A549 (cell line): ENCODE measurements around the gene BEND7. TPM values are rescaled to one million over a fixed set of nuclear protein-coding genes. Genes with fewer than 3 reads are reported as not detected.

Source experiments
- ATAC-seq, 2 experiments: fragments of 200-7000 bp in 1 of 2; fragments of >200 bp in 1 of 2; cut with Nextera tagmentation in 1 of 2; cut with Tn5 transposase in 1 of 2; 3 replicates each; pipeline versions ENCODE4 v1.8.0 to v1.9.1; 2018 to 2020; ENCODE audit warnings: mild to moderate bottlenecking in 1 of 2, moderate library complexity in 1 of 2
- CTCF ChIA-PET: fragments of 300-600 bp; sonication (Branson Sonifier 250); formaldehyde crosslinking; extraction: SDS; loops from one replicate; lab custom pipeline; 2021; ENCODE audit warnings: antibody characterized with exemption, inconsistent platforms; lab: Yijun Ruan, JAX
- POLR2A ChIA-PET: fragments of 350-600 bp; formaldehyde crosslinking; extraction: SDS; loops from one replicate; lab custom pipeline; 2021; ENCODE audit warnings: antibody characterized with exemption, inconsistent platforms; lab: Yijun Ruan, JAX
- DNase-seq, 2 experiments: peaks; one replicate each; pipeline versions ENCODE4 v3.0.0 to v3.0.0-alpha.2; 2011 to 2016; ENCODE audit warnings: low read depth in 1 of 2, low spot score in 1 of 2
- FAIRE-seq: peaks from 2 replicates; lab custom pipeline; 2011; peaks lifted over from hg19 to GRCh38; lab: Jason Lieb, UNC
- H3K27ac ChIP-seq, 2 experiments: fragments of >200 bp; sonication (Bioruptor Twin); formaldehyde crosslinking; 3 replicates each; pipeline ENCODE4 v1.5.1; 2016 to 2017
- H3K4me1 ChIP-seq: fragments of >200 bp; sonication (Bioruptor Twin); formaldehyde crosslinking; 3 replicates; pipeline ENCODE4 v1.6.1; 2016
- H3K4me2 ChIP-seq: fragments of >200 bp; sonication (Bioruptor Twin); formaldehyde crosslinking; 3 replicates; pipeline ENCODE4 v1.6.1; 2016
- H3K4me3 ChIP-seq: fragments of >200 bp; sonication (Bioruptor Twin); formaldehyde crosslinking; 3 replicates; pipeline ENCODE4 v1.5.1; 2016
- H3K9me3 ChIP-seq: fragments of >200 bp; sonication (Bioruptor Twin); formaldehyde crosslinking; 3 replicates; pipeline ENCODE4 v1.6.1; 2016
- BHLHE40 ChIP-seq: IDR thresholded peaks from 2 replicates; pipeline ENCODE4 v1.6.1; 2012; ENCODE audit warnings: low read depth, low read length, inconsistent platforms
- CEBPB ChIP-seq, 2 experiments: fragments of >200 bp in 1 of 2; sonication (Bioruptor Twin) in 1 of 2; formaldehyde crosslinking in 1 of 2; IDR thresholded peaks; 2 replicates each; pipeline ENCODE4 v1.6.1; 2012 to 2016
- CHD2 ChIP-seq: fragments of 150-350 bp; IDR thresholded peaks from 2 replicates; pipeline ENCODE4 v1.6.1; 2014; ENCODE audit warnings: low read length; ENCODE audit not compliant: partially characterized antibody
- CHD4 ChIP-seq: fragments of 200-600 bp; sonication (generic); IDR thresholded peaks from 2 replicates; pipeline ENCODE4 v1.6.1; 2016; ENCODE audit warnings: antibody characterized with exemption, mild to moderate bottlenecking, borderline replicate concordance
- FOSL2 ChIP-seq, 2 experiments: fragments of 450-650 bp in 1 of 2; fragments of >200 bp in 1 of 2; sonication (Bioruptor Twin) in 1 of 2; formaldehyde crosslinking; IDR thresholded peaks; 2 replicates each; pipeline versions ENCODE4 v1.5.0 to v1.6.1; 2016 to 2020; ENCODE audit warnings: mild to moderate bottlenecking in 1 of 2, moderate library complexity in 1 of 2
- HEYL ChIP-seq: fragments of 250-450 bp; sonication (Bioruptor Pico); IDR thresholded peaks from 2 replicates; pipeline ENCODE4 v1.8.0; 2021; ENCODE audit warnings: mild to moderate bottlenecking, moderate library complexity
- MAFK ChIP-seq: fragments of 450-650 bp; IDR thresholded peaks from 2 replicates; pipeline ENCODE4 v1.6.1; 2014; ENCODE audit not compliant: partially characterized antibody
- MYC ChIP-seq: IDR thresholded peaks from 2 replicates; pipeline ENCODE4 v1.6.1; 2012; ENCODE audit warnings: mild to moderate bottlenecking, inconsistent platforms, low read length, improper control_type of control experiment, borderline replicate concordance
- NFE2L2 ChIP-seq: fragments of 150-350 bp; conservative IDR thresholded peaks from 2 replicates; pipeline ENCODE4 v1.6.1; 2014; ENCODE audit warnings: low read length
- NPAS2 ChIP-seq: fragments of 250-450 bp; sonication (Bioruptor Pico); IDR thresholded peaks from 2 replicates; pipeline ENCODE4 v1.8.0; 2022; ENCODE audit warnings: mild to moderate bottlenecking, moderate library complexity, borderline replicate concordance
- PHF8 ChIP-seq: fragments of 200-600 bp; sonication (generic); IDR thresholded peaks from 2 replicates; pipeline ENCODE4 v1.6.1; 2016; ENCODE audit warnings: low read depth, mild to moderate bottlenecking, antibody characterized with exemption, moderate library complexity, borderline replicate concordance
- POLR2A ChIP-seq: IDR thresholded peaks from 2 replicates; pipeline ENCODE4 v1.6.1; 2012; ENCODE audit warnings: mild to moderate bottlenecking, low read length
- POLR2AphosphoS2 ChIP-seq: conservative IDR thresholded peaks from 2 replicates; pipeline ENCODE4 v1.6.1; 2012; ENCODE audit warnings: low read length, improper control_type of control experiment, inconsistent platforms
- RAD21 ChIP-seq, 2 experiments: fragments of >200 bp in 1 of 2; sonication (Bioruptor Twin) in 1 of 2; formaldehyde crosslinking in 1 of 2; IDR thresholded peaks in 1 of 2; conservative IDR thresholded peaks in 1 of 2; 2 replicates in 1 of 2; 3 replicates in 1 of 2; pipeline ENCODE4 v1.6.1; 2012 to 2018; ENCODE audit warnings: inconsistent platforms in 1 of 2
- RNF2 ChIP-seq: fragments of 200-600 bp; sonication (generic); IDR thresholded peaks from 2 replicates; pipeline ENCODE4 v1.6.1; 2016; ENCODE audit warnings: low read depth, mild to moderate bottlenecking, antibody characterized with exemption, moderate library complexity, borderline replicate concordance
- ZC3H11A ChIP-seq: fragments of 450-650 bp; IDR thresholded peaks from 2 replicates; pipeline ENCODE4 v1.6.1; 2014; ENCODE audit warnings: antibody characterized with exemption, mild to moderate bottlenecking
- WGBS: methylation state at CpG from one replicate; pipeline ENCODE4 v1.1.6; 2017; ENCODE audit errors: missing lambda C conversion rate; 5-methylcytosine and 5-hydroxymethylcytosine counted together
- polyA plus RNA-seq, 4 experiments: library from polyadenylated mRNA; depleted of rRNA in 3 of 4; stranded (reverse); fragments of >200 nt; fragmentation: RNase III in 1 of 4; extraction: RNeasy Plus Mini Kit Qiagen cat#74134 plus additional on column Dnase treatment in 1 of 4; gene quantifications; 2 replicates in 3 of 4; 3 replicates in 1 of 4; pipeline ENCODE4 v1.2.3, GENCODE V29; 2011 to 2017
- TF ChIP-seq, protein P1 (sequence below): fragments of >200 bp; sonication (Bioruptor Twin); formaldehyde crosslinking; IDR thresholded peaks from 2 replicates; pipeline ENCODE4 v1.6.1; 2016
- TF ChIP-seq, protein P2 (sequence below): fragments of 450-650 bp; IDR thresholded peaks from 2 replicates; pipeline ENCODE4 v1.6.1; 2014; ENCODE audit warnings: antibody characterized with exemption
- TF ChIP-seq, protein P3 (sequence below): IDR thresholded peaks from 2 replicates; pipeline ENCODE4 v1.6.1; 2012
- TF ChIP-seq, protein P4 (sequence below): fragments of 250-450 bp; sonication (Bioruptor Pico); IDR thresholded peaks from 2 replicates; pipeline ENCODE4 v1.5.0; 2021; ENCODE audit warnings: mild to moderate bottlenecking, moderate library complexity, borderline replicate concordance
- TF ChIP-seq, protein P5 (sequence below): fragments of 200-600 bp; sonication (generic); IDR thresholded peaks from 2 replicates; pipeline ENCODE4 v1.6.1; 2016; ENCODE audit warnings: antibody characterized with exemption, mild to moderate bottlenecking, moderate library complexity

Gene BEND7
- polyA plus RNA-seq, 2 of the 4 experiments (the other 2 are of a cell fraction): 7.9 to 12.2 TPM

DNA sequence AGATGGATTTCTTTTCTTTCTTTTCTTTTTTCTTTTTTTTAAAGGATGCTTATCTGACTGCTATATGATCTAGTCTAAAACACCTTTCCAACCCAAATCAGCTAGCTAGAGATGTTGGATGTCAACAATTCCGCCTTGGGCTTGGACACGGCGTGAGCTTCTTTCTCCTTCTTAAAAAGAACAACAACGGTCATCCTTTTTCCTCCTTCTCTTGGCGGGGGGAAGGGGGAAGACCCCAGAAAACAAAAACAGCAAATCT lies 1.0 kb downstream of the BEND7 start (continued):
- TF ChIP-seq, protein P1, sequence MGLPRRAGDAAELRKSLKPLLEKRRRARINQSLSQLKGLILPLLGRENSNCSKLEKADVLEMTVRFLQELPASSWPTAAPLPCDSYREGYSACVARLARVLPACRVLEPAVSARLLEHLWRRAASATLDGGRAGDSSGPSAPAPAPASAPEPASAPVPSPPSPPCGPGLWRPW: no peak
- TF ChIP-seq, protein P2, sequence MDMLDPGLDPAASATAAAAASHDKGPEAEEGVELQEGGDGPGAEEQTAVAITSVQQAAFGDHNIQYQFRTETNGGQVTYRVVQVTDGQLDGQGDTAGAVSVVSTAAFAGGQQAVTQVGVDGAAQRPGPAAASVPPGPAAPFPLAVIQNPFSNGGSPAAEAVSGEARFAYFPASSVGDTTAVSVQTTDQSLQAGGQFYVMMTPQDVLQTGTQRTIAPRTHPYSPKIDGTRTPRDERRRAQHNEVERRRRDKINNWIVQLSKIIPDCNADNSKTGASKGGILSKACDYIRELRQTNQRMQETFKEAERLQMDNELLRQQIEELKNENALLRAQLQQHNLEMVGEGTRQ: no peak
- TF ChIP-seq MAFK: no peak
- TF ChIP-seq ZC3H11A: no peak
- no peak for TF ChIP-seq BHLHE40
- TF ChIP-seq, protein P3, sequence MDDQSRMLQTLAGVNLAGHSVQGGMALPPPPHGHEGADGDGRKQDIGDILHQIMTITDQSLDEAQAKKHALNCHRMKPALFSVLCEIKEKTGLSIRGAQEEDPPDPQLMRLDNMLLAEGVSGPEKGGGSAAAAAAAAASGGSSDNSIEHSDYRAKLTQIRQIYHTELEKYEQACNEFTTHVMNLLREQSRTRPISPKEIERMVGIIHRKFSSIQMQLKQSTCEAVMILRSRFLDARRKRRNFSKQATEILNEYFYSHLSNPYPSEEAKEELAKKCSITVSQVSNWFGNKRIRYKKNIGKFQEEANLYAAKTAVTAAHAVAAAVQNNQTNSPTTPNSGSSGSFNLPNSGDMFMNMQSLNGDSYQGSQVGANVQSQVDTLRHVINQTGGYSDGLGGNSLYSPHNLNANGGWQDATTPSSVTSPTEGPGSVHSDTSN: no peak
- no peak for TF ChIP-seq MYC

DNA sequence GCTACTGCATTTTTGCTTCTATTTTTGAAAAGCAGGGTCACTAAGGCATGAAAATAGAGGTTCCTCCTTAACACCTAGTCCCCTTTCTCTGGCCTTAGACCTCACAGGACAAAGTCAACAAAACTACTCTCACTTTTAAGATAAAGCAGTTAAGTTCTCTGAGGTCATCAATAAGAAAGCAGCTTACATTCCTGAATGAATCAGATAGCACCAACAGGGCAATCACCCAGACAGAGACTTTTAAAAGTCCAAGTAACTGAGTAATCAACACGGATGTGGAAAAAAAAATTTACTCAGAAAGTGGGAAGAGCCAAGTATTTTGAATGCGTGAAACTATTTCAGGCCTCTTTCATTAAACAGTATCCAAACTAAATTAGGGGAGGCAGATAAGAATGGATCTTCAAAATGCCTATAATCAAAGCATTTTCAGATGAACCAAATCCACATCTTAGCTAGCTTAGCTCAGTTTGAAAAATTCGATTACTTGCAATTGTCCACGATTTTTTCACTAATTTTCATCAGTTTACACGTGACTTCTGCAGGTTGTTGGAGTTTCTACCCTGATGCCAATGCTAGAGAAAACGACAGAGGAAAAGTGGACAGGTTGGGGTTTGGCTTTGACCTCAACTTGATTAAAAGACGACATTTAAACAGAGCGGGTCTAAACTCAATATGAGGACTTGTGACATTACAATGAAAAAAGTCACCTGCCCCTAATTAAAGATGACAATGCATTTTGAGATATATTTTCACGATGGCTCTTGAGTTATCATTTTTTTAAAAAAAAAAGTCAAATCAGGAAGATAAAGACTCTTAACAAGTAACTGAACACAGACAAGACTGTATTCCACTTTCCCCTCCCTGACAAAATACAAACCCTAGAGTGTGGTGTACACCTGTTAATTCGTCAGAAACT lies 1.6 kb downstream of the BEND7 start:
- ATAC-seq (peak in 1 of 2 experiments; percentile 52; a peak in 3 of 6 replicates), DNase-seq (peak; percentile 53), FAIRE-seq (no peak)
- H3K9me3 ChIP-seq: no peaks in the 10 kb centered on the region
- WGBS: 44% methylated on average over 10 of the region's 10 CpGs
- H3K4me2 ChIP-seq: peak overlapping the region; percentile 91
- CTCF ChIA-PET: interaction anchor here (0.8 to 2.0 kb wide), 3 partner anchors 9 to 257 kb away, joined by 3 to 9 read pairs (median 5); no protein-coding TSS in a partner anchor
- H3K4me1 ChIP-seq: peaks cover 19% of the 10 kb centered on the region
- POLR2A ChIA-PET: interaction anchor here (0.6 to 1.5 kb wide), 3 partner anchors 60 to 251 kb away, joined by 4 to 5 read pairs (median 4); partner anchors contain the start of gene PRPF18
- H3K27ac ChIP-seq: no peak overlapping the region; a peak in 1 of 6 replicates
- peak; percentile 57 for TF ChIP-seq MAFK
- TF ChIP-seq CEBPB (IDR thresholded peaks at IDR 0.05): no peak
- peak; percentile 19; the same call in 1 of the 2 replicates for TF ChIP-seq FOSL2 (IDR thresholded peaks at IDR 0.05)
- TF ChIP-seq FOSL2 (CRISPR knock-in tag; IDR thresholded peaks at IDR 0.05): peak; percentile 73
- peak overlapping the region; percentile 98 for H3K4me3 ChIP-seq

DNA sequence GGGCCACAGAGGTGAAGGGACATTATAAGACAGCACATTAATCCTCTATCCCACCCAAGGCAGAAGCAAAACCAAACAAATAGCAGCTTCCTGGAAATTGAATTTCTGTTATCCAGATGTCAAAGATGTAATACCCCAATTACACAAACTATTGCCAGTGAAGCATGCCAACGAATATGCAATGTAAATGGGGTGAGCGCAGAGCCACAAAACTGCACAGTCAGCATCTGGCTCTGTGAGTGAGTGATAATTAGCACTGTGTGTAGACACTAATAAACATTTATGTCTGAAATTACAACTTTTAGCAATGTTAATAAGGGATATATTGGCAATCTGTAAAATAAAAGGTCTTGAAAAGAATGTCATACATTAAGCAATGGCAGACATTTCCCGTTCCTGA lies 3.2 kb downstream of the BEND7 start:
- FAIRE-seq (no peak), ATAC-seq (no peak), DNase-seq (no peak)
- TF ChIP-seq POLR2A: no peak
- TF ChIP-seq MAFK: peak; percentile 96
- no peak overlapping the region for H3K4me3 ChIP-seq
- CTCF ChIA-PET: interaction anchor here (0.9 to 2.0 kb wide), 3 partner anchors 10 to 154 kb away, joined by 4 to 9 read pairs (median 5); no protein-coding TSS in a partner anchor
- WGBS: 89% methylated on average over 3 of the region's 3 CpGs
- no peak overlapping the region for H3K4me2 ChIP-seq
- POLR2A ChIA-PET: no interaction called here
- no peak overlapping the region for H3K27ac ChIP-seq
- no peaks in the 10 kb centered on the region for H3K9me3 ChIP-seq
- peaks cover 19% of the 10 kb centered on the region for H3K4me1 ChIP-seq

DNA sequence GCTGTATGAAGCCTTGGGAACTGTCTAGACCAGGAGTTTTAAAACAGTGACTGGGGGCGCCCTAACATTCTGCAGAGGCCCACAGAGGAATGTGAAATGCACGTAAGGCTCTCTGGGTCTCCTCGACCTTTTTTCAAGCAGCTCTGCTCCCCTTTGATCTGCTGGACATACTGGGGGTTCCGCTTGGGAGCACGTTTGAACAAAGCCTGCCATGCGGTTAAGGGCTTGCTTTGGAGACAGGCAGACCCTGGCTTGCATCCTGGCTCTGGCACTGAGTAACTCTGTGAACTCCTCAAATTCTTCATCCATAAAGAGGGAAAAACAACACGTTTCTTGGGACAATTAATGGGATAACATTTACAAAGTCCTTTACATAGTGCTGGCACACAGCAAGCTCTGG lies 7.8 kb downstream of the BEND7 start:
- POLR2A ChIA-PET: no interaction called here
- WGBS: 73% methylated on average over 7 of the region's 7 CpGs
- ATAC-seq: no peak
- FAIRE-seq: no peak
- CTCF ChIA-PET: interaction anchor here (1.1 kb wide), 1 partner anchor 12 kb away, joined by 4 read pairs; no protein-coding TSS in a partner anchor
- Histone ChIP-seq H3K4me3 (no peak overlapping the region), H3K9me3 (no peaks in the 10 kb centered on the region), H3K27ac (no peak overlapping the region), H3K4me1 (no peaks in the 10 kb centered on the region), H3K4me2 (no peak overlapping the region)
- DNase-seq: no peak
- TF ChIP-seq, protein P4, sequence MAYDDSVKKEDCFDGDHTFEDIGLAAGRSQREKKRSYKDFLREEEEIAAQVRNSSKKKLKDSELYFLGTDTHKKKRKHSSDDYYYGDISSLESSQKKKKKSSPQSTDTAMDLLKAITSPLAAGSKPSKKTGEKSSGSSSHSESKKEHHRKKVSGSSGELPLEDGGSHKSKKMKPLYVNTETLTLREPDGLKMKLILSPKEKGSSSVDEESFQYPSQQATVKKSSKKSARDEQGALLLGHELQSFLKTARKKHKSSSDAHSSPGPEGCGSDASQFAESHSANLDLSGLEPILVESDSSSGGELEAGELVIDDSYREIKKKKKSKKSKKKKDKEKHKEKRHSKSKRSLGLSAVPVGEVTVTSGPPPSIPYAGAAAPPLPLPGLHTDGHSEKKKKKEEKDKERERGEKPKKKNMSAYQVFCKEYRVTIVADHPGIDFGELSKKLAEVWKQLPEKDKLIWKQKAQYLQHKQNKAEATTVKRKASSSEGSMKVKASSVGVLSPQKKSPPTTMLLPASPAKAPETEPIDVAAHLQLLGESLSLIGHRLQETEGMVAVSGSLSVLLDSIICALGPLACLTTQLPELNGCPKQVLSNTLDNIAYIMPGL (CRISPR knock-in tag): no peak
- TF ChIP-seq ZC3H11A (no peak), NPAS2 (no peak), RAD21 (conservative IDR thresholded peaks at IDR 0.05 in 1 of 2, IDR thresholded peaks at IDR 0.05 in 1 of 2) (no peak), NFE2L2 (no peak), MAFK (no peak), CEBPB (IDR thresholded peaks at IDR 0.05) (no peak), CHD2 (no peak), PHF8 (no peak), POLR2AphosphoS2 (no peak), RNF2 (no peak), CHD4 (no peak), HEYL (CRISPR knock-in tag) (no peak)
- TF ChIP-seq, protein P5, sequence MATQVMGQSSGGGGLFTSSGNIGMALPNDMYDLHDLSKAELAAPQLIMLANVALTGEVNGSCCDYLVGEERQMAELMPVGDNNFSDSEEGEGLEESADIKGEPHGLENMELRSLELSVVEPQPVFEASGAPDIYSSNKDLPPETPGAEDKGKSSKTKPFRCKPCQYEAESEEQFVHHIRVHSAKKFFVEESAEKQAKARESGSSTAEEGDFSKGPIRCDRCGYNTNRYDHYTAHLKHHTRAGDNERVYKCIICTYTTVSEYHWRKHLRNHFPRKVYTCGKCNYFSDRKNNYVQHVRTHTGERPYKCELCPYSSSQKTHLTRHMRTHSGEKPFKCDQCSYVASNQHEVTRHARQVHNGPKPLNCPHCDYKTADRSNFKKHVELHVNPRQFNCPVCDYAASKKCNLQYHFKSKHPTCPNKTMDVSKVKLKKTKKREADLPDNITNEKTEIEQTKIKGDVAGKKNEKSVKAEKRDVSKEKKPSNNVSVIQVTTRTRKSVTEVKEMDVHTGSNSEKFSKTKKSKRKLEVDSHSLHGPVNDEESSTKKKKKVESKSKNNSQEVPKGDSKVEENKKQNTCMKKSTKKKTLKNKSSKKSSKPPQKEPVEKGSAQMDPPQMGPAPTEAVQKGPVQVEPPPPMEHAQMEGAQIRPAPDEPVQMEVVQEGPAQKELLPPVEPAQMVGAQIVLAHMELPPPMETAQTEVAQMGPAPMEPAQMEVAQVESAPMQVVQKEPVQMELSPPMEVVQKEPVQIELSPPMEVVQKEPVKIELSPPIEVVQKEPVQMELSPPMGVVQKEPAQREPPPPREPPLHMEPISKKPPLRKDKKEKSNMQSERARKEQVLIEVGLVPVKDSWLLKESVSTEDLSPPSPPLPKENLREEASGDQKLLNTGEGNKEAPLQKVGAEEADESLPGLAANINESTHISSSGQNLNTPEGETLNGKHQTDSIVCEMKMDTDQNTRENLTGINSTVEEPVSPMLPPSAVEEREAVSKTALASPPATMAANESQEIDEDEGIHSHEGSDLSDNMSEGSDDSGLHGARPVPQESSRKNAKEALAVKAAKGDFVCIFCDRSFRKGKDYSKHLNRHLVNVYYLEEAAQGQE: no peak
